ENCODE measurements around the gene ENOX2. TPM values are rescaled to one million over a fixed set of nuclear protein-coding genes. Genes with fewer than 3 reads are reported as not detected.

The ENOX2 gene
- polyA plus RNA-seq, 4 donors: 6.7 to 21.2 (median 16.7) TPM

DNA sequence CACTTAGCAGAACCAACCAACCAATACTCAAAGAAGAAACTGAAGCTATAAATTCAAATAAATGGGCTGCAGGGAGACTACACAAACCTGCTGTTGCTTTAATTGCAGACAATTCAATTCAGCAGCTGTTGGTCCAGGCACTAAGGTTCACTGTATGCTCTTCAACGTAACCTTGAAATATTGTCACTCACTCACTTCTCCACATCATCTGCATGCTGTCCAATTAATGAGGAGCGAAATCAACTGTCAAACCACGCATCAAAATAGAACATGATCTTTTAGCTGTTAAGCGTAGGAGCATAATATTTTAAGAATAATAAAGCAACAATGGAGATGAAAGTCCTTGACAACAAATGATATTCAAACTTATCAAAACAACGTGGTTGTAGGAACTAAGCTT is 17.0 kb downstream of the ENOX2 start:
- no peak for DNase-seq (ENCODE audit: low read depth in 4 of 4, low spot score in 3 of 4)

- DNase-seq (ENCODE audit: low read depth in 4 of 4, low spot score in 3 of 4): no peak
Observed at GRCh38 chrX:130885508-130885907, 17.5 kb downstream of the ENOX2 start.

DNA sequence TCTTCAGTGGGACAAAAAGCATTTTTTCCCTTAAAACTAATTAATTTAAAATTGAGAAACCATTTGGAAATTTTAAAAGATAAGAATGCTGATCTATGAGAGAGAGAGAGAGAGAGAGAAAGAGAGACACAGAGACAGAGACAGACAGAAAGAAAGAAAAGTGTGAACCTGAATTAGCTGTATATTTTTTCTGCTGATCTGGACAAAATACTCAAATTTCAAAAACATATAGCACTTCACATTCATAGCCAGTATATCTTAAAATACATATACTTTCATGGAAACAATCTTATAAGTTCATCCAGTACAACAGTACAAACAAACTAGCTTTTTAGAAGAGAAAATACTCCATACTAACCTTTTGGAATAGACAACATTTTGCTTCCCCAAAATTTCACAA is 18.4 kb downstream of the ENOX2 start:
- DNase-seq (ENCODE audit: low read depth in 4 of 4, low spot score in 3 of 4): no peak

DNA sequence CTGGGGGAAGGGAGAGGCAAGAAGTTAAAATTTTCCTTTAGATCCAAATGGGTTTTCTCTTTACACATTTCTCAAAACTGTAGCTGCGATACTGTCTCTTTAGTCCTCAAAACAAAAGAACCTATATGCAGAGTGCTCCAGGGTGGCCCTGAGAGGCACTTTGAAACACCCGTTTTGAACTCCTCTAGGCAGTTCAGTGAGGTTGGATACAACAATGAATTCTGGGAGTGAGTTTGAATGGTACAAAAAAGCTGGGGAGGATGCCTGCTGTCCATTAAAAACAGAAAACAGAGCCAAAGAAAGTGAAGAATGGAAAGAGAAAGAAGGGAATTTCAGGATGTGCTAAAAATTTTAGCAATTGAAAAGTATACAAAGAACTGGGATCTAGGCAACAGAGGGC is 23.1 kb downstream of the ENOX2 start:
- DNase-seq (ENCODE audit: low read depth in 4 of 4, low spot score in 3 of 4): no peak

GRCh38 chrX:130878350-130879341 is 24.4 kb downstream of the ENOX2 start:
- no peak for DNase-seq (ENCODE audit: low read depth in 4 of 4, low spot score in 3 of 4)

- DNase-seq (ENCODE audit: low read depth in 4 of 4, low spot score in 3 of 4): no peak
Observed at GRCh38 chrX:130877892-130878341, 25.1 kb downstream of the ENOX2 start.

- no peak for DNase-seq (ENCODE audit: low read depth in 4 of 4, low spot score in 3 of 4)
Observed at GRCh38 chrX:130876226-130876625, 26.8 kb downstream of the ENOX2 start.

DNA sequence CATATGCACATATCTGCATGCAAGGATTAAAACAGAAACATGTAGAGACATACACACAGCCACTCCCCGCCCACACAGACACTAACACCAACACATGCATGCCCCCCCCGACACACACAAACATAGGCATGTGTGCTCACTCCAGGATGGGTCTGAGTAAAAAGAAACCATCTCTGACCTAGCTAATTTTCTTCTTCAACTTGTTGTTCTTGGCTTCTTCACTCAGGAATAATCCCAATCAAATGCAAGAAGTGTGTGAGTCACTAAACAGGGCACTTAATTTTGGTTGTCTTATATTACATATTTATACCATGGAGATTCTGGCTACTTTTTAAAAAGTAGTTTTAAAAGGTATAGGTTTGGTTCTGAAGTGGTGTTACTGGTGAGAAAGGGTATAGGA is 28.3 kb downstream of the ENOX2 start:
- DNase-seq (ENCODE audit: low read depth in 4 of 4, low spot score in 3 of 4): no peak

- no peak for DNase-seq (ENCODE audit: low read depth in 4 of 4, low spot score in 3 of 4)
Observed at GRCh38 chrX:130869239-130869638, 33.8 kb downstream of the ENOX2 start.

DNA sequence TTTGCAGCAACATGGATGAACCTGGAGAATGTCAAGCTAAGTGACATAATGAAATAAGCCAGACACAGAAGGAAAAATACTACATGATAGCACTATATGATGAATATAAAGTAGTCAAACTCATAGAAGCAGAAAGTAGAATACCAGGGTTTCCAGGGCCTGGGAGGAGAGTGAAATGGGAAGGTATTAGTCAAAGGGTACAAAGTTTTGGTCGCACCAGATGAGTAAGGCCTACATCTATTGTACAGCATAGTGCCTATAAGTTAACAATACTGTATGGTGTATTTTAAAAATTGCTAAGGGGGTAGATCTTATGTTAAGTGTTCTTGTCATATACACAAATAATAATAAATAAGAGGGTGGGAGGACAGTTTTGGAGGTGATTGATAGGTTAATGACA is 41.5 kb downstream of the ENOX2 start:
- DNase-seq (ENCODE audit: low read depth in 4 of 4, low spot score in 3 of 4): no peak

DNA sequence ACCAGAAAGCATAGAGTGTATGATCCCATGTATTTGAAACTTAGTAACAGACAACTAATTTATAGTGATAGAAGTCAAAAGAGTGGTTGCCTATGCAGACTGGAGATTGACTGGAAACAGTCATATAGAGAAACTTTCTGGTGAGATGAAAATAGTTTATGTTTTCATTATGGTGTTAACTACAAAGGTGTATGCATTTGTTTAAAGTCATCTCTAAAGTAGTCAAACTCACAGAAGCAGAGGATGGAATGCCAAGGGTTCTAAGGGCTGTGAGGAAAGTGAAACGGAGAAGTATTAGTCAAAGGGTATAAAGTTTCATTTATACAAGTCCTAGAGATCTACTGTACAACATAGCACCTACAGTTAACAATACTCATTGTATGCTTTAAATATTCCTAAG is 45.8 kb downstream of the ENOX2 start:
- no peak for DNase-seq (ENCODE audit: low read depth in 4 of 4, low spot score in 3 of 4)

DNA sequence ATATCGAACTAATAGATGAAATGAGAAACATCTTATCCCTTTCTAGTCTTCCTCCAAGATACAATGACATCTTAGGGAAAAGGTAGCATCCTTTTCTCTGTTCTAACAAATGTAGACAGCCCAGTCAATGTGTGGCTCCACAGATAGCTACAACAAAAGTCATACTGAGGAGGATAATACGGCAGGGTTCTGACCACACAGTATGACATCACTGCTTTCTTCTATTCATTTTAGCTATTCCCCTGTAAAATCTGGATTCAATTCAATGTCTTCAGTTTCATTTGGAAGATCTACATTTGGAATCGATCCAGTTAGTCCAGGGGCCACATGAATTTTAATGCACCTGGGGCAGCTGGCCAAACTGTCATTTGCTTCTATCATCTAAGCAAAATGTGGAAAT is 51.4 kb downstream of the ENOX2 start:
- DNase-seq (ENCODE audit: low read depth in 4 of 4, low spot score in 3 of 4): no peak

DNA sequence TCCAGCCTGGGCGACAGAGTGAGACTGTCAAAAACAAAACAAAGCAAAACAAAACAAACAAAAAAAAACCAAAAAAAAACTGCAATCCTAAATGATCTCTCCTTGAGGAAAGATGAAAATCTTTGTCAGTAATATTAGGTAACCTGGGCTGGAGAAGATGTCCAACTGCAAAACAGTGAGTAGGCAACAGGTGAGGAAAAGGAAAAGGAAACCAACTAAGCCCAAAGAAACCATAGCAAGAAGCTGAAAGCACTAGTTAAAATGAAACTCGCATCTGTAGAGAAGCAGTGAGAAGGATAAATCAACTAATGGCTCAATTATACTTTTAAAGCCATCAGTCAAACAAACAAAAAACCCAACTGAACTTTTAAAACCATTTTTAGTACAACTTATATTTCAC is 54.2 kb downstream of the ENOX2 start:
- DNase-seq (ENCODE audit: low read depth in 4 of 4, low spot score in 3 of 4): no peak

GRCh38 chrX:130846746-130847145 is 56.3 kb downstream of the ENOX2 start:
- no peak for DNase-seq (ENCODE audit: low read depth in 4 of 4, low spot score in 3 of 4)

GRCh38 chrX:130841776-130842175 is 61.2 kb downstream of the ENOX2 start:
- DNase-seq (ENCODE audit: low read depth in 4 of 4, low spot score in 3 of 4): no peak

DNA sequence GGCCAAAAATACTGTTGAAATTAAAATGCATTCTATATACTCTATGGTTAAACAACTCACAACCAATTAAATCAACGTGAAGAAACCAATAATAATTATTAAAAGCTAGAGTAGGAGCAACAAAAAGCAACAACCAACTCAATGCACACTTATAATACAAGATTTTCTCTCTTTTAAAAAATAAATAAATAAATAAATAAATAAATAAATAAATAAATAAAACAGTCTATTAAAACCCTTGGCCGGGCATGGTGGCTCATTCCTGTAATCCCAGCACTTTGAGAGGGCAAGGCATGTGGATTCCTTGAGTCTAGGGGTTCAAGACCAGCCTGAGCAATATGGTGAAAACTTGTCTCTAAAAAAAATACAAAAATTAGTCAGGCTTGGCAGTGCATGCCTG is 62.7 kb downstream of the ENOX2 start:
- DNase-seq (ENCODE audit: low read depth in 4 of 4, low spot score in 3 of 4): no peak

- no peak for DNase-seq (ENCODE audit: low read depth in 4 of 4, low spot score in 3 of 4)
Observed at GRCh38 chrX:130836447-130836846, 66.6 kb downstream of the ENOX2 start.

DNA sequence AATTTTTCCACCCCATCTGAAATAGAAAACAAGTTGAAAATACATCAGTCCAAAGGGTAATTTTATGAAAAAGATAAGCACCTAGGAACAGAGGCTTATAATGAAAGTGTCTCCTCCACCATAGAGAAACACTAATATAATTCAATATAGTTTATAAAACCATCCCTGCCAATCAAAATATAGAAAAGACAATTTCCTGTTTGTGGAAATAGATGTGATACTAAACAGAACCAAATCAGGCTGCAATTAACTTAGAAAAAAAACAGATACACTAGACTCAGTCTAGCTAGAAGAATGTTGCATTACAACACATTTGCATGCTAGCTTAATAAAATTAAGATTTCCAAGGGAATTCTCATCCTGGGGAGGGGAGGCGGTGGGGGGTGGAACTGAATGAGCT is 68.2 kb downstream of the ENOX2 start:
- DNase-seq (ENCODE audit: low read depth in 4 of 4, low spot score in 3 of 4): no peak

DNA sequence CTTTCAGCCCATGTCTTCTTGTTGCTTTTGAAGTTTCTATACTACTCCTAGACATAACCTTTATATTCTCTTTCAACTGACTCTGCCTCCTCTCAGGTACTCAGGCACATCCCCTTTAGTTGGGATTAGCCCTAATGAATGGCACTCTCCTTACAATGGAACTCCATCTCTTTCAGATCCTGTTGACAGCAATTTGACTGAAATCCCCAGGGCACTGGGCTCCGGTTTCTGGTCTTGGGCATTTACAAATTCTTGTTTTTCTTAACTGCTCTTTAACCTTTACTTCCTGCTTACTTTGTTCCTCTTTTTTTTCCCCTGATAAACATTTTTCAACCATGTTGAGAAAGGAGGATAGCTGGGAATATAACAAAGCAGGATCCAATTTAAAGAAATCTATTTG is 68.9 kb downstream of the ENOX2 start:
- DNase-seq (ENCODE audit: low read depth in 4 of 4, low spot score in 3 of 4): no peak

DNA sequence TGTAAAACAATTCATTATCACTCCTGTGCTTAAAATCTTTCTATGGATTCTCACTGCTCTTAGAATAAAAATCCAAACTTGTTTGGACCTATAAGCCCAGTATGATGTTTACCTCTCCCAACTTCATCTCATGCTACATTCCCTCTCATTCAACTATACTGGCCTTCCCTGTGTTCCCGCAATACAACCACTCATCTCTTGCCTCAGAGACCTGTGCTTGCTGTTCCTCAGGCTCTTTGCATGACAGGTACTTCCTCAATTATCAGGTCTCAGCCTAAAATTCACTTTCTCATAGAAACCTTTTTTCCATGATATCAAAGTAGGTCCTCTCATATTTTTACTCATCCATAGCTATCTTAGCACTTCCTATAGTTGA is 71.7 kb downstream of the ENOX2 start:
- DNase-seq (ENCODE audit: low read depth in 4 of 4, low spot score in 3 of 4): no peak

- DNase-seq (ENCODE audit: low read depth in 4 of 4, low spot score in 3 of 4): no peak
Observed at GRCh38 chrX:130830599-130831346, 72.2 kb downstream of the ENOX2 start.

Data from left renal pelvis (tissue), 4 donors.